Adrenal gland (tissue), 12 donors: ENCODE results near the gene CBARP. TPM values are rescaled to one million over a fixed set of nuclear protein-coding genes. Genes with fewer than 3 reads are reported as not detected.
A peak's percentile ranks its signal among the peaks of the same experiment; 100 is the strongest.

Experiments
- DNase-seq, 7 donors: peaks; one replicate each; pipeline ENCODE4 v3.0.0-alpha.2; 2019 to 2020
- H3K27ac ChIP-seq, 5 donors: fragments of 200-600 bp; sonication (generic) in 4 of 5; 1 replicate in 3 of 5; 2 replicates in 2 of 5; pipeline versions ENCODE4 v1.5.1 to v1.8.0; 2016 to 2020; ENCODE audit warnings: mild to moderate bottlenecking in 1 of 5
- H3K27me3 ChIP-seq: fragments of 200-600 bp; 2 replicates; pipeline ENCODE4 v1.8.0; 2021
- H3K36me3 ChIP-seq, 2 donors: fragments of 200-600 bp; replicated peaks in 1 of 2; 1 replicate in 1 of 2; 2 replicates in 1 of 2; pipeline versions ENCODE4 v1.5.1 to v1.8.0; 2018 to 2022
- H3K4me1 ChIP-seq, 2 donors: fragments of 200-600 bp; replicated peaks in 1 of 2; 1 replicate in 1 of 2; 2 replicates in 1 of 2; pipeline versions ENCODE4 v1.5.1 to v1.8.0; 2018 to 2021
- H3K4me3 ChIP-seq, 4 donors: fragments of 200-600 bp; sonication (generic) in 3 of 4; one replicate each; pipeline ENCODE4 v1.5.1; 2016 to 2018
- H3K9me3 ChIP-seq, 3 donors: fragments of 200-600 bp; sonication (generic) in 1 of 3; replicated peaks in 1 of 3; 1 replicate in 2 of 3; 2 replicates in 1 of 3; pipeline versions ENCODE4 v1.5.1 to v1.8.0; 2016 to 2021
- POLR2A ChIP-seq, 2 donors: fragments of 450-650 bp; IDR thresholded peaks; one replicate each; pipeline ENCODE4 v1.6.1; 2017; ENCODE audit warnings: antibody characterized with exemption in 2 of 2, mild to moderate bottlenecking in 2 of 2, moderate library complexity in 1 of 2
- WGBS, 4 donors: extraction: QIAGEN DNeasy Blood & Tissue Kit in 2 of 4; methylation state at CpG; one replicate each; pipeline versions ENCODE4 v1.1.5 to v1.1.7; 2013 to 2017; 5-methylcytosine and 5-hydroxymethylcytosine counted together
- intact Hi-C, 2 donors: fragments of 100-400 bp; cut with DNase I; formaldehyde crosslinking; loops; one replicate each; pipeline versions ENCODE4 v1.14.1 to v1.15.0; 2022 to 2023
- polyA plus RNA-seq, 3 donors: library from polyadenylated mRNA; stranded (reverse); fragments of 200-250 nt in 2 of 3; fragments of 350-450 nt in 1 of 3; fragmentation: Illumina TruSeq in 1 of 3; extraction: RNeasy Lipid Tissue Mini Kit (QIAGEN cat#74804) in 1 of 3; gene quantifications; one replicate each; pipeline ENCODE4 v1.2.3, GENCODE V29; 2013 to 2014
- total RNA-seq, 9 donors: library from RNA; depleted of rRNA in 4 of 9; stranded (reverse); fragments of >200 nt in 4 of 9; fragments of 120-200 nt in 1 of 9; fragmentation: NEBNext Ultra II Directional in 1 of 9; extraction: Animal tissue kit (Norgen Biotek cat#: 25700) in 1 of 9; gene quantifications; one replicate each; pipeline versions ENCODE4 v1.1.0 to v1.2.4, GENCODE V29; 2013 to 2023
- TF ChIP-seq, protein P1 (sequence below), 6 experiments: fragments of 450-650 bp in 4 of 6; fragments of 200-600 bp in 2 of 6; sonication (generic) in 1 of 6; IDR thresholded peaks; 1 replicate in 5 of 6; 2 replicates in 1 of 6; pipeline versions ENCODE4 v1.5.1 to v1.8.0; 2016 to 2021; ENCODE audit warnings: antibody characterized with exemption in 6 of 6, mild to moderate bottlenecking in 2 of 6, moderate library complexity in 1 of 6
- donor health status: healthy with polysubstance abuse.
- donor health status: Bipolar disorder and iron deficiency.
- donor health status: DM: yes; HTN: yes; CAD: no.
- donor health status: DM: no; HTN: no; CAD: no.
- donor health status: DM: no; HTN: no; CAD: no.
- donor health status: DM: yes; HTN: yes; CAD: no.

The CBARP gene
- total and polyA plus RNA-seq, 12 donors, result 0.09 to 9.3 (median 1.8) TPM; not detected in 2

GRCh38 chr19:1266916-1267476 is 29.2 kb upstream of the CBARP start:
- H3K4me1 ChIP-seq, result peaks cover 59 to 68% of the 10 kb centered on the region in 2 donors
- WGBS, 4 donors, result 2 to 7% (median 2%) methylated on average over 10 to 59 of the region's 59 CpGs
- intact Hi-C loops, result loop anchor here in 1 of 2 donors (2.0 kb wide), 1 partner anchor 22 kb away; no protein-coding TSS in a partner anchor

DNA sequence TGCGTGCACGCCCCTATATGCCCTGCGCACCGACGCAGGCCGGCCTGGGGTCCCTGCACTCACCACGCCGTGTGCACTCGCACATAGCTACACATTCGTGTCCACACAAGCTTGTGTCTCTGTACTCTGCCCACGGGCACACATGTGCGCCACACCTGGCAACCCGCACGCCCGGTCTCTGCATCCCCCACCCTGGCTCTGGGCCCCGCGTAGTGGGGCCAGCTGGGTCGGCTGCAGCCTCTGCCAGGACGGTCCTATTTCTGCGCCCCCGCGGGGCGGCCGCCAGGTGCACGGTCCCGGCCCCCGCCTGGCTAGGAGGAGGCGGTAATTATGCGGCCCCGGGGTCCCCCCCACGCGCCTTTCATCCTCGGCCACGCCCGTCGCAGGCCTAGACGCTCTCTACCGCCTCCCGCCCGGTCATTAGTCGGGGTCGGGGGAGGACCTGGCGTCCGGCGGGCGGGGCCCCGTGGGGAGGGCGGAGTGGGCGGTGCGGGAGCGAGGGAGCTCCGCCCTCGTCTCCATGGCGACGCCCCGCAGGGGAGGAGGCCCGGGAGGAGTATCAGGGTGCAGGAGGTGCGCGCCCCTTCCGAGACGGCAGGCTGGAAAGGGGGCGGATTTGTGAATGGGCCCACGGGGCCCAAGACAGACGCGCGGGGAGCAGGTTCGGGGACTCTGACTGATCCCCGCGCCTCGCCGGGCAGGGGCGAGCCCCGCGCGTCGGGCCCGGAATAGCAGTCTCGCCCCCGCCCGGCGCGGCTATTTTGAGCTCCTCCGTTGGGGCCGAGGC is 28.5 kb upstream of the CBARP start:
- no peak for TF ChIP-seq POLR2A (IDR thresholded peaks at IDR 0.05)
- TF ChIP-seq, protein P1, sequence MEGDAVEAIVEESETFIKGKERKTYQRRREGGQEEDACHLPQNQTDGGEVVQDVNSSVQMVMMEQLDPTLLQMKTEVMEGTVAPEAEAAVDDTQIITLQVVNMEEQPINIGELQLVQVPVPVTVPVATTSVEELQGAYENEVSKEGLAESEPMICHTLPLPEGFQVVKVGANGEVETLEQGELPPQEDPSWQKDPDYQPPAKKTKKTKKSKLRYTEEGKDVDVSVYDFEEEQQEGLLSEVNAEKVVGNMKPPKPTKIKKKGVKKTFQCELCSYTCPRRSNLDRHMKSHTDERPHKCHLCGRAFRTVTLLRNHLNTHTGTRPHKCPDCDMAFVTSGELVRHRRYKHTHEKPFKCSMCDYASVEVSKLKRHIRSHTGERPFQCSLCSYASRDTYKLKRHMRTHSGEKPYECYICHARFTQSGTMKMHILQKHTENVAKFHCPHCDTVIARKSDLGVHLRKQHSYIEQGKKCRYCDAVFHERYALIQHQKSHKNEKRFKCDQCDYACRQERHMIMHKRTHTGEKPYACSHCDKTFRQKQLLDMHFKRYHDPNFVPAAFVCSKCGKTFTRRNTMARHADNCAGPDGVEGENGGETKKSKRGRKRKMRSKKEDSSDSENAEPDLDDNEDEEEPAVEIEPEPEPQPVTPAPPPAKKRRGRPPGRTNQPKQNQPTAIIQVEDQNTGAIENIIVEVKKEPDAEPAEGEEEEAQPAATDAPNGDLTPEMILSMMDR (IDR thresholded peaks at IDR 0.05), result peak in 1 of 6 experiments; percentile 13
- H3K4me3 ChIP-seq, result peak overlapping the region in 2 of 4 donors; percentile 23 to 70
- 1 to 50% (median 2%) methylated on average over 2 to 84 of the region's 84 CpGs; no CpG with 5 or more reads in 1 of the 4 donors for WGBS, 4 donors
- peaks cover 0 to 8% of the 10 kb centered on the region in 2 donors for H3K36me3 ChIP-seq
- peak overlapping the region; percentile 19 to 100 (median 83) for H3K27ac ChIP-seq
- no peaks in the 10 kb centered on the region for H3K9me3 ChIP-seq
- intact Hi-C loops, result loop anchor here in 1 of 2 donors (2.0 kb wide), 1 partner anchor 22 kb away; no protein-coding TSS in a partner anchor
- peak; percentile 85 to 91 (median 87) for DNase-seq
- H3K27me3 ChIP-seq, result no peaks in the 10 kb centered on the region
- peaks cover 60 to 68% of the 10 kb centered on the region in 2 donors for H3K4me1 ChIP-seq

More at GRCh38 chr19:1266916-1267476, 29.2 kb upstream of the CBARP start:
- no peaks in the 10 kb centered on the region for H3K9me3 ChIP-seq
- TF ChIP-seq, protein P1 (IDR thresholded peaks at IDR 0.05), result peak; percentile 76 to 99 (median 94)
- TF ChIP-seq POLR2A (IDR thresholded peaks at IDR 0.05), result no peak
- peak; percentile 58 to 88 (median 77) for DNase-seq
- peak overlapping the region in 2 of 4 donors; percentile 23 to 70 for H3K4me3 ChIP-seq
- H3K27ac ChIP-seq, result peak overlapping the region in 4 of 5 donors; percentile 71 to 100 (median 86)
- peaks cover 0 to 15% of the 10 kb centered on the region in 2 donors for H3K36me3 ChIP-seq
- H3K27me3 ChIP-seq, result no peaks in the 10 kb centered on the region

DNA sequence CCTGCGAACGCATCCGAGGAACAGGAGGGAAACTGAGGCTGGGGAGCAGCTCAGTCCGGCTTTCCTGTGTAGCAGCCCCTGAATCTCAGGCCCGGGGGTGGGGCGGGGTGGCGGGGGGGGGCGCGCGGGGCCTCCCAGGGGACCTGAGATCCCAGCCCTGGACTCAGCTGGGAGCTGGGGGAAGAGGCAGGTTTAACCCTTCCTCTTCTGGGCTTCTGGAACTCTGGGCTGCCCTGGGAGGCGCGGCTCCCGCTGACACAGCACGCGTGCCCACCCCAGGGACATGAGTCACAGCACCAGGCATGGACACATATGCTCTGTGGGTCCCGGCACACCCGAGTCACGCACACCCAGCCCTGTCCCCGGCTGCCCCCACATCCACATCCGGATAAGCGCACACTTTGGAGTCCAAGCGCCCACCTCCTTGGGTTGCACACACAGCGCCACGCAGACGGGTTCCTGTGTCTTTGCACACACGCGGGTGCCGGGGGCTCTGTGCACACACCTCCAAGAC is 27.9 kb upstream of the CBARP start:
- DNase-seq, result peak; percentile 62 to 89 (median 76)
- H3K27ac ChIP-seq, result peak overlapping the region in 4 of 5 donors; percentile 71 to 100 (median 86)
- peak overlapping the region in 2 of 4 donors; percentile 23 to 70 for H3K4me3 ChIP-seq
- peaks cover 0 to 2% of the 10 kb centered on the region in 2 donors for H3K36me3 ChIP-seq
- H3K9me3 ChIP-seq, result no peaks in the 10 kb centered on the region
- 0 to 15% (median 4%) methylated on average over 2 to 28 of the region's 28 CpGs for WGBS, 4 donors
- intact Hi-C loops, result loop anchor here in 1 of 2 donors (2.0 kb wide), 1 partner anchor 21 kb away; no protein-coding TSS in a partner anchor
- H3K4me1 ChIP-seq, result peaks cover 57 to 65% of the 10 kb centered on the region in 2 donors
- TF ChIP-seq, protein P1 (IDR thresholded peaks at IDR 0.05), result no peak
- no peak for TF ChIP-seq POLR2A (IDR thresholded peaks at IDR 0.05)
- H3K27me3 ChIP-seq, result no peaks in the 10 kb centered on the region
